Measurements from ENCODE around the gene IL17REL. TPM values are rescaled to one million over a fixed set of nuclear protein-coding genes. Genes with fewer than 3 reads are reported as not detected.

IL17REL gene
- total RNA-seq, 2 donors from 2014 or later: not detected

- TF ChIP-seq POLR2A (IDR thresholded peaks at IDR 0.05) (no peak), CTCF (IDR thresholded peaks at IDR 0.05) (peak in 1 of 7 experiments; percentile 14)
- Histone ChIP-seq H3K4me1 (peaks cover 95% of the 10 kb centered on the region), H3K4me3 (no peak overlapping the region), H3K9me3 (no peaks in the 10 kb centered on the region), H3K27me3 (no peaks in the 10 kb centered on the region), H3K27ac (peak overlapping the region; percentile 59 to 96 (median 82)), H3K36me3 (replicated peaks in 1 of 2; ENCODE audit: insufficient read depth in 1 of 2, low read depth in 2 of 2) (peaks cover 8 to 10% of the 10 kb centered on the region in 2 donors)
- peak; percentile 38 to 76 (median 48) for DNase-seq
- WGBS, 2 donors: 52 to 62% methylated on average over 15 to 36 of the region's 36 CpGs
- ATAC-seq: peak; percentile 3
- intact Hi-C loops (cut with DNase I): no loop called here
Observed at GRCh38 chr22:49966774-49967705, 45.5 kb downstream of the IL17REL start.

- WGBS, 2 donors: 78% methylated on average over 11 of the region's 11 CpGs; no CpG with 5 or more reads in 1 of the 2 donors
- intact Hi-C loops (cut with DNase I): no loop called here
- H3K27me3 ChIP-seq: no peaks in the 10 kb centered on the region
- peaks cover 87% of the 10 kb centered on the region for H3K4me1 ChIP-seq
- no peaks in the 10 kb centered on the region for H3K9me3 ChIP-seq
- no peak for ATAC-seq
- TF ChIP-seq POLR2A (IDR thresholded peaks at IDR 0.05): no peak
- TF ChIP-seq CTCF (IDR thresholded peaks at IDR 0.05): no peak
- DNase-seq: peak in 3 of 4 donors; percentile 17 to 25 (median 21)
- H3K4me3 ChIP-seq: no peak overlapping the region
- peak overlapping the region; percentile 59 to 96 (median 82) for H3K27ac ChIP-seq
- H3K36me3 ChIP-seq (replicated peaks in 1 of 2; ENCODE audit: insufficient read depth in 1 of 2, low read depth in 2 of 2): peaks cover 8 to 10% of the 10 kb centered on the region in 2 donors
Observed at GRCh38 chr22:49966041-49966773, 46.4 kb downstream of the IL17REL start.

- Histone ChIP-seq H3K27ac (peak overlapping the region in 3 of 4 donors; percentile 94 to 96 (median 96)), H3K4me1 (peaks cover 78% of the 10 kb centered on the region), H3K9me3 (no peaks in the 10 kb centered on the region), H3K4me3 (no peak overlapping the region), H3K36me3 (replicated peaks in 1 of 2; ENCODE audit: insufficient read depth in 1 of 2, low read depth in 2 of 2) (peaks cover 8 to 10% of the 10 kb centered on the region in 2 donors), H3K27me3 (no peaks in the 10 kb centered on the region)
- DNase-seq (peak; percentile 15 to 32 (median 25)), ATAC-seq (no peak)
- no peak for TF ChIP-seq CTCF (IDR thresholded peaks at IDR 0.05)
- TF ChIP-seq POLR2A (IDR thresholded peaks at IDR 0.05): peak in 1 of 3 donors; percentile 4
- WGBS, 2 donors: 76 to 82% methylated on average over 5 to 16 of the region's 22 CpGs
- intact Hi-C loops (cut with DNase I): no loop called here
Observed at GRCh38 chr22:49965091-49966040, 47.2 kb downstream of the IL17REL start.

Data from body of pancreas (tissue), 4 donors.